Measurements from ENCODE around the gene MAST4.

DNA sequence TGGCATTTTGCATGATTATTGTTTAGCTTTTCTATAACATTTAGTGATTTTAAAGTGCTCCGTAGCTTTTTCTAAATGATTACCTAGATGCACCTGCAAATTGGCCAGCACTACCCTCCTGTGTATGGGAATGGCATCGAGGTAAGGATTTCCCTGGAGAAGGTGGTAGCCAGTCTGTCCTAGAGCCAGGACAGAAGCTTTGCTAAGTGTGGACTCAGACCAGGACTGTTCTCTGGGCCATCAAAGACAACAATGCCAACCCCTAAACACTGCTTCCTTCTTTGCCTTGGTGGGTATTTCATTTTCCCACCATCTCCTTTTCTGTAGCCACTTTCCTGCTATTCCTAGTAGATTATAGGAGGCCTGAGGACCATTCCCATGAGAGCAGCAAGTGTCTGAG is 547.4 kb downstream of the MAST4 start:
- TF ChIP-seq, protein P1, sequence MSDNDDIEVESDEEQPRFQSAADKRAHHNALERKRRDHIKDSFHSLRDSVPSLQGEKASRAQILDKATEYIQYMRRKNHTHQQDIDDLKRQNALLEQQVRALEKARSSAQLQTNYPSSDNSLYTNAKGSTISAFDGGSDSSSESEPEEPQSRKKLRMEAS (IDR thresholded peaks at IDR 0.05), result no peak
- TF ChIP-seq, protein P2, sequence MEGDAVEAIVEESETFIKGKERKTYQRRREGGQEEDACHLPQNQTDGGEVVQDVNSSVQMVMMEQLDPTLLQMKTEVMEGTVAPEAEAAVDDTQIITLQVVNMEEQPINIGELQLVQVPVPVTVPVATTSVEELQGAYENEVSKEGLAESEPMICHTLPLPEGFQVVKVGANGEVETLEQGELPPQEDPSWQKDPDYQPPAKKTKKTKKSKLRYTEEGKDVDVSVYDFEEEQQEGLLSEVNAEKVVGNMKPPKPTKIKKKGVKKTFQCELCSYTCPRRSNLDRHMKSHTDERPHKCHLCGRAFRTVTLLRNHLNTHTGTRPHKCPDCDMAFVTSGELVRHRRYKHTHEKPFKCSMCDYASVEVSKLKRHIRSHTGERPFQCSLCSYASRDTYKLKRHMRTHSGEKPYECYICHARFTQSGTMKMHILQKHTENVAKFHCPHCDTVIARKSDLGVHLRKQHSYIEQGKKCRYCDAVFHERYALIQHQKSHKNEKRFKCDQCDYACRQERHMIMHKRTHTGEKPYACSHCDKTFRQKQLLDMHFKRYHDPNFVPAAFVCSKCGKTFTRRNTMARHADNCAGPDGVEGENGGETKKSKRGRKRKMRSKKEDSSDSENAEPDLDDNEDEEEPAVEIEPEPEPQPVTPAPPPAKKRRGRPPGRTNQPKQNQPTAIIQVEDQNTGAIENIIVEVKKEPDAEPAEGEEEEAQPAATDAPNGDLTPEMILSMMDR (IDR thresholded peaks at IDR 0.05; ENCODE audit: low read depth, low read length, missing input control), result no peak
- TF ChIP-seq HNF4A (conservative IDR thresholded peaks at IDR 0.05), result no peak
- no peak for TF ChIP-seq SP1 (IDR thresholded peaks at IDR 0.05)
- no peak for TF ChIP-seq RAD21 (IDR thresholded peaks at IDR 0.05)
- TF ChIP-seq ZBTB33 (IDR thresholded peaks at IDR 0.05), result no peak
- no peak for TF ChIP-seq JUND (IDR thresholded peaks at IDR 0.05)
- TF ChIP-seq REST (IDR thresholded peaks at IDR 0.05), result no peak
- TF ChIP-seq YY1 (IDR thresholded peaks at IDR 0.05), result no peak
- no peak for TF ChIP-seq TAF1 (conservative IDR thresholded peaks at IDR 0.05)
- TF ChIP-seq FOXA1 (IDR thresholded peaks at IDR 0.05), result no peak
- TF ChIP-seq EGR1 (IDR thresholded peaks at IDR 0.05; ENCODE audit: low read depth in 2 of 2), result no peak
- TF ChIP-seq, protein P3, sequence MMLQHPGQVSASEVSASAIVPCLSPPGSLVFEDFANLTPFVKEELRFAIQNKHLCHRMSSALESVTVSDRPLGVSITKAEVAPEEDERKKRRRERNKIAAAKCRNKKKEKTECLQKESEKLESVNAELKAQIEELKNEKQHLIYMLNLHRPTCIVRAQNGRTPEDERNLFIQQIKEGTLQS (IDR thresholded peaks at IDR 0.05), result no peak

Data from liver (tissue), 3 donors.